ENCODE data around the gene HLA-E. TPM values are rescaled to one million over a fixed set of nuclear protein-coding genes. Genes with fewer than 3 reads are reported as not detected.
"Not testable (repeated sequence)": the region's sequence is repeated elsewhere in the genome, so short reads cannot be mapped to it uniquely, and the experiment has no call there.

The HLA-E gene
- total RNA-seq, 5 donors from 2014 or later (not counting 1 experiment from before 2014, with no cell fraction given), result 1,114 to 1,417 (median 1,253) TPM

- not testable (repeated sequence) for H3K4me3 ChIP-seq (ENCODE audit: control insufficient read depth in 1 of 2, extremely low read depth in 1 of 2, low read length in 1 of 2); DNase-seq; ATAC-seq (replicated peaks in 1 of 4); H3K9me3 Mint-ChIP-seq; H3K27me3 Mint-ChIP-seq; H3K9me3 ChIP-seq; H3K27ac ChIP-seq (ENCODE audit: low read length); H3K27me3 ChIP-seq (replicated peaks in 1 of 2; ENCODE audit: control insufficient read depth in 2 of 2, extremely low read depth in 1 of 2, insufficient read depth in 2 of 2, low read length in 1 of 2)
- H3K27ac Mint-ChIP-seq, result peak overlapping the region; percentile 73 to 79
- Histone ChIP-seq H3K4me1 (ENCODE audit: control insufficient read depth in 1 of 2, extremely low read depth in 1 of 2, insufficient read depth in 2 of 2, low read length in 2 of 2) (peaks cover 51 to 58% of the 10 kb centered on the region in 2 experiments), H3K36me3 (ENCODE audit: control insufficient read depth in 2 of 2, extremely low read depth in 1 of 2, insufficient read depth in 1 of 2, low read length in 1 of 2) (peaks cover 4 to 21% of the 10 kb centered on the region in 2 donors)
- peaks cover 21% of the 10 kb centered on the region for H3K36me3 Mint-ChIP-seq
- H3K4me1 Mint-ChIP-seq, result peaks cover 70 to 74% (median 72%) of the 10 kb centered on the region in 3 donors
- H3K4me3 Mint-ChIP-seq, result peak overlapping the region in 1 of 3 donors; percentile 98
- ChIA-PET POLR2A (interaction anchor here in 1 of 2 donors (0.6 kb wide), 1 partner anchor 44 kb away, joined by 4 read pairs; no protein-coding TSS in a partner anchor), CTCF (interaction anchor here in 1 of 2 donors (1.0 kb wide), 1 partner anchor 36 kb away, joined by 5 read pairs; no protein-coding TSS in a partner anchor)
- 100% methylated on average over 5 of the region's 5 CpGs for WGBS (ENCODE audit: insufficient coverage)
Observed at GRCh38 chr6:30497261-30497599, 7.9 kb downstream of the HLA-E start.

GRCh38 chr6:30497714-30498113 lies 8.4 kb downstream of the HLA-E start:
- 92% methylated on average over 3 of the region's 3 CpGs for WGBS (ENCODE audit: insufficient coverage)
- no peaks in the 10 kb centered on the region for H3K9me3 ChIP-seq
- peaks cover 16% of the 10 kb centered on the region for H3K36me3 Mint-ChIP-seq
- POLR2A ChIA-PET, result no interaction called here
- peaks cover 65 to 69% (median 68%) of the 10 kb centered on the region in 3 donors for H3K4me1 Mint-ChIP-seq
- H3K27ac Mint-ChIP-seq, result peak overlapping the region; percentile 73 to 79
- peaks cover 4 to 16% of the 10 kb centered on the region in 2 donors for H3K36me3 ChIP-seq (ENCODE audit: control insufficient read depth in 2 of 2, extremely low read depth in 1 of 2, insufficient read depth in 1 of 2, low read length in 1 of 2)
- peaks cover 46 to 53% of the 10 kb centered on the region in 2 experiments for H3K4me1 ChIP-seq (ENCODE audit: control insufficient read depth in 1 of 2, extremely low read depth in 1 of 2, insufficient read depth in 2 of 2, low read length in 2 of 2)
- no peak overlapping the region for H3K27ac ChIP-seq (ENCODE audit: low read length)
- CTCF ChIA-PET, result interaction anchor here in 1 of 2 donors (1.0 kb wide), 1 partner anchor 35 kb away, joined by 5 read pairs; no protein-coding TSS in a partner anchor
- H3K9me3 Mint-ChIP-seq, result no peaks in the 10 kb centered on the region
- H3K27me3 ChIP-seq (replicated peaks in 1 of 2; ENCODE audit: control insufficient read depth in 2 of 2, extremely low read depth in 1 of 2, insufficient read depth in 2 of 2, low read length in 1 of 2), result no peaks in the 10 kb centered on the region
- peak in 1 of 4 experiments; percentile 13 for ATAC-seq (replicated peaks in 1 of 4)
- DNase-seq, result no peak
- H3K4me3 ChIP-seq (ENCODE audit: control insufficient read depth in 1 of 2, extremely low read depth in 1 of 2, low read length in 1 of 2), result no peak overlapping the region
- no peaks in the 10 kb centered on the region for H3K27me3 Mint-ChIP-seq
- peak overlapping the region in 1 of 3 donors; percentile 1 for H3K4me3 Mint-ChIP-seq

DNA sequence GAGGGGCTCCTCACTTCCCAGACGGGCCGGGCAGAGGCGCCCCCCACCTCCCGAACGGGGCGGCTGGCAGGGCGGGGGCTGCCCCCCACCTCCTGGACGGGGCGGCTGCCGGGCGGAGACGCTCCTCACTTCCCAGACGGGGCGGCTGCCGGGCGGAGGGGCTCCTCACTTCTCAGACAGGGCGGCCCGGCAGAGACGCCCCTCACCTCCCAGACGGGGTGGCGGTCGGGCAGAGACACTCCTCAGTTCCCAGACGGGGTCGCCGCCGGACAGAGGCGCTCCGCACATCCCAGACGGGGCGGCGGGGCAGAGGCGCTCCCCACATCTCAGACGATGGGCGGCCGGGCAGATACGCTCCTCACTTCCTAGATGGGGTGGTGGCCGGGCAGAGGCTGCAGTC lies 9.4 kb downstream of the HLA-E start:
- DNase-seq; H3K4me3 ChIP-seq (ENCODE audit: control insufficient read depth in 1 of 2, extremely low read depth in 1 of 2, low read length in 1 of 2); POLR2A ChIA-PET; H3K27ac ChIP-seq (ENCODE audit: low read length); H3K36me3 Mint-ChIP-seq; H3K27me3 ChIP-seq (replicated peaks in 1 of 2; ENCODE audit: control insufficient read depth in 2 of 2, extremely low read depth in 1 of 2, insufficient read depth in 2 of 2, low read length in 1 of 2); H3K36me3 ChIP-seq (ENCODE audit: control insufficient read depth in 2 of 2, extremely low read depth in 1 of 2, insufficient read depth in 1 of 2, low read length in 1 of 2); CTCF ChIA-PET; H3K27ac Mint-ChIP-seq; H3K4me3 Mint-ChIP-seq; H3K9me3 ChIP-seq; H3K9me3 Mint-ChIP-seq; H3K27me3 Mint-ChIP-seq; ATAC-seq (replicated peaks in 1 of 4): not testable (repeated sequence)
- peaks cover 39 to 44% of the 10 kb centered on the region in 2 experiments for H3K4me1 ChIP-seq (ENCODE audit: control insufficient read depth in 1 of 2, extremely low read depth in 1 of 2, insufficient read depth in 2 of 2, low read length in 2 of 2)
- H3K4me1 Mint-ChIP-seq, result peaks cover 57 to 59% (median 59%) of the 10 kb centered on the region in 3 donors
- WGBS (ENCODE audit: insufficient coverage), result 100% methylated on average over 1 of the region's 37 CpGs

DNA sequence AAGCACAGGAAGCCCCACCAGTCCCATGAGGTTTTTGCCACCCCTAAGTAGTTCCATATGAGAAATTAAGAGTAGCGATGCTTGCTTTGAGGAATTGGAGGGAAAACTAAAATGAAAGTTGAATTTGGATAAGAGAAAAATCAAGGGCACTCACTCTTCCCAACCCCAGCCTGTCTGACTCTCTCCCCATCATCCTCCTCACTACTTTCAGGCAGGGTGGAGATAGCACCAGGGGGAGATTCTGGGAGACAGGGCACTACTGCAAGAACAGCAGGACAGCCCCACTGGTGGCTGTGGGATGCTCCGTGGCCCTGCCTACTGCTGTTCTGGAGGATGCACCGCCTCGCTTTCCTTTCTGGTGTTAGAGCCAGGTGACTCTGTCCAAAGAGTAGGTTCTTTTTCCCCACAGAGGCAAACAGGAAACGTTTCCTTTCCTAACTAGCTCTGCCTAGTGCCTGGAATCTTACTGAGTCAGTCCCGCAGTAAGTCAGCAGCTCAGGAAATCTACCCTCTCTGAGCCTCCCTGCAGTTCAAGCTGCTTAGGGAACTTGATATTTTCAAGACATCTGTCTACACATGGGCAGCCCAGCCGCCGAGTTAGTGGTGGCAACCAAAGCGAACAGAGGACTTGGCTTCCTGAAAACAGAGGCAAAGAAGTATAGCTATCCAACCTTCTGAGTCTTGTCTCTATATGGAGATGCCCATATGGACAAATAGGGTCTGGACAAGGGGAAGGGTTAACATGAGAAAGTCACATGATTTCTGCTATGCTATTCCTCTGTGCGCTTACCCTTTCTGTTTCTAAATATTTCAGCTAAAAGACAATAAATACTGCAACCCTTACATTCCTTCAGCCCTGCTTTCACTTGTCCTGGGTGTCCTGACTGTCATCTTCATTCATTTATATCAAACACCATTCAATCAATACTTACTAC lies 11.4 kb downstream of the HLA-E start:
- DNase-seq, result peak in 1 of 35 experiments; percentile 37
- H3K9me3 Mint-ChIP-seq, result no peaks in the 10 kb centered on the region
- ATAC-seq (replicated peaks in 1 of 4), result peak; percentile 47 to 74 (median 62)
- H3K27ac ChIP-seq (ENCODE audit: low read length), result peak overlapping the region; percentile 21
- H3K4me1 Mint-ChIP-seq, result peaks cover 39 to 41% (median 39%) of the 10 kb centered on the region in 3 donors
- H3K9me3 ChIP-seq, result no peaks in the 10 kb centered on the region
- CTCF ChIA-PET, result interaction anchor here (0.6 to 1.5 kb wide), 10 partner anchors 7 to 1081 kb away, joined by 3 to 8 read pairs (median 3); no protein-coding TSS in a partner anchor
- H3K27me3 ChIP-seq (replicated peaks in 1 of 2; ENCODE audit: control insufficient read depth in 2 of 2, extremely low read depth in 1 of 2, insufficient read depth in 2 of 2, low read length in 1 of 2), result no peaks in the 10 kb centered on the region
- peak overlapping the region; percentile 87 to 88 for H3K27ac Mint-ChIP-seq
- H3K36me3 ChIP-seq (ENCODE audit: control insufficient read depth in 2 of 2, extremely low read depth in 1 of 2, insufficient read depth in 1 of 2, low read length in 1 of 2), result no peaks in the 10 kb centered on the region
- H3K4me1 ChIP-seq (ENCODE audit: control insufficient read depth in 1 of 2, extremely low read depth in 1 of 2, insufficient read depth in 2 of 2, low read length in 2 of 2), result peaks cover 24 to 29% of the 10 kb centered on the region in 2 experiments
- 23% methylated on average over 8 of the region's 10 CpGs for WGBS (ENCODE audit: insufficient coverage)
- H3K36me3 Mint-ChIP-seq, result no peaks in the 10 kb centered on the region
- POLR2A ChIA-PET, result interaction anchor here (0.6 to 0.9 kb wide), 2 partner anchors 12 to 54 kb away, joined by 3 to 5 read pairs; no protein-coding TSS in a partner anchor
- H3K4me3 ChIP-seq (ENCODE audit: control insufficient read depth in 1 of 2, extremely low read depth in 1 of 2, low read length in 1 of 2), result peak overlapping the region in 1 of 2 donors; percentile 16
- H3K27me3 Mint-ChIP-seq, result no peaks in the 10 kb centered on the region
- H3K4me3 Mint-ChIP-seq, result peak overlapping the region; percentile 65 to 84 (median 70)

DNA sequence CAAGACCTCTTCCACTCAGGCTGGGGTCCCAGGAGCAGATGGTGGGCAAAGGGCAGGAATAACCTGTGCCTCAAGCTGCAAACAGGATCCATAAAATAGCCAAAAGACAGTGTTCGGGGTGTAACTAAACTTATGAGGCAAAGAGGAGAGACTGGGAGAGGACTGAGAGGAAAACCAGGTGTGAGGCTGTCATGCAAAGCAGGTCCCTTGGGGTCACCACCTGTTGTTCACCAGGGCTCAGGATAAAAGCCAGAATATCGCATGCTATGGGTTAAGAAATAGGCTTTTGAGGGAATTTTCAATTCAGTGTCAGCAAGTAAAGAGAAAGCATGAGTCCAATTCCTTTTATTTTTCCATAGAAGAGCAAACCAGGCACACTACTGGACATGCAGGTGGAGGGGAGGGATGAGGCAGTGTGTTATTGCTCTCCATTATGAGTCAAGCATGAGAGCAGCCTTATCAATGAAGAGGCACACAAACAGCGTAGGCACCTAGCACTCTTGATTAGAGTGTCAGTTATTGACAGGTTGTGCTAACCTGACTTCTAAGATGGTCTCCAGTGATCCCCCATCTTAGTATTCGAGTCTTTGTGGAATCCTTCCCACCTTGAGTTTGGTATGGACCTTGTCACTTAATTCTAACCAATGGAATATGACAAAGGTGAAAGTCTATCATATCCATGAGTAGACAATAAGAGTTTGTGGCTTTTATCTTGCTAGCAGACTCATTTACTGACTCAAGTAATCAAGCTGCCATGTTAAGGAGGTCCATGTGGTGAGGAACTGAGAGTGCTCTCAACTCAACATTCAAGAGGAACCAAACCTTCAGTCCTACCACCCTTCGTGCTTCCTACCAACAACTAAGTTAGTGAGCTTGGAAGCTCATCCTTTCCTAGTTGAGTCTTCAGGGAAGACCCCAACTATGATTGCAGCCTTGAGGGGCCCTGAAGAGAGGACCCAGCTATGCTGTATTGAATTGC lies 18.8 kb downstream of the HLA-E start:
- H3K4me3 Mint-ChIP-seq, result peak overlapping the region; percentile 10 to 73 (median 43)
- POLR2A ChIA-PET, result no interaction called here
- Histone ChIP-seq H3K27me3 (replicated peaks in 1 of 2; ENCODE audit: control insufficient read depth in 2 of 2, extremely low read depth in 1 of 2, insufficient read depth in 2 of 2, low read length in 1 of 2) (no peaks in the 10 kb centered on the region), H3K4me3 (ENCODE audit: control insufficient read depth in 1 of 2, extremely low read depth in 1 of 2, low read length in 1 of 2) (peak overlapping the region in 1 of 2 donors; percentile 27), H3K4me1 (ENCODE audit: control insufficient read depth in 1 of 2, extremely low read depth in 1 of 2, insufficient read depth in 2 of 2, low read length in 2 of 2) (peaks cover 56 to 76% of the 10 kb centered on the region in 2 experiments), H3K27ac (ENCODE audit: low read length) (peak overlapping the region; percentile 65), H3K36me3 (ENCODE audit: control insufficient read depth in 2 of 2, extremely low read depth in 1 of 2, insufficient read depth in 1 of 2, low read length in 1 of 2) (no peaks in the 10 kb centered on the region), H3K9me3 (no peaks in the 10 kb centered on the region)
- H3K4me1 Mint-ChIP-seq, result peaks cover 52 to 62% (median 57%) of the 10 kb centered on the region in 3 donors
- peak overlapping the region; percentile 80 to 86 for H3K27ac Mint-ChIP-seq
- DNase-seq (no peak), ATAC-seq (replicated peaks in 1 of 4) (no peak)
- CTCF ChIA-PET, result interaction anchor here (0.5 to 3.8 kb wide), 6 partner anchors 14 to 936 kb away, joined by 3 to 17 read pairs (median 4); no protein-coding TSS in a partner anchor
- H3K9me3 Mint-ChIP-seq, result no peaks in the 10 kb centered on the region
- H3K36me3 Mint-ChIP-seq, result no peaks in the 10 kb centered on the region
- H3K27me3 Mint-ChIP-seq, result no peaks in the 10 kb centered on the region
- WGBS (ENCODE audit: insufficient coverage), result 100% methylated on average over 2 of the region's 5 CpGs
